Fibroblast of mammary gland (primary cell): Measurements from ENCODE around the gene CTDNEP1.

Experiments used
- DNase-seq: peaks from one replicate; pipeline ENCODE4 v3.0.0-alpha.2; 2010; ENCODE audit warnings: low read depth
- H3K4me3 ChIP-seq: 2 replicates; pipeline ENCODE4 v1.5.1; 2011; ENCODE audit warnings: low read depth, mild to moderate bottlenecking, low read length, moderate library complexity; ENCODE audit not compliant: control insufficient read depth
- CTCF ChIP-seq: conservative IDR thresholded peaks from 2 replicates; pipeline ENCODE4 v1.5.1; 2011; ENCODE audit warnings: low read depth, low read length, inconsistent platforms; ENCODE audit not compliant: control insufficient read depth, insufficient read depth

The CTDNEP1 gene

GRCh38 chr17:7292729-7293128 is 41.2 kb upstream of the CTDNEP1 start:
- TF ChIP-seq CTCF: no peak
- H3K4me3 ChIP-seq: no peak overlapping the region
- DNase-seq: no peak

- no peak for DNase-seq
- TF ChIP-seq CTCF: no peak
- no peak overlapping the region for H3K4me3 ChIP-seq
These were observed 40.7 kb upstream of the CTDNEP1 start for GRCh38 chr17:7292194-7292593.

GRCh38 chr17:7290685-7291084 is 39.2 kb upstream of the CTDNEP1 start:
- H3K4me3 ChIP-seq: no peak overlapping the region
- TF ChIP-seq CTCF: no peak

GRCh38 chr17:7290166-7290565 is 38.6 kb upstream of the CTDNEP1 start:
- TF ChIP-seq CTCF: no peak
- no peak overlapping the region for H3K4me3 ChIP-seq
- no peak for DNase-seq

More at GRCh38 chr17:7290685-7291084, 39.2 kb upstream of the CTDNEP1 start:
- no peak for DNase-seq

GRCh38 chr17:7289256-7290032 is 37.9 kb upstream of the CTDNEP1 start:
- TF ChIP-seq CTCF: no peak
- no peak overlapping the region for H3K4me3 ChIP-seq
- no peak for DNase-seq

GRCh38 chr17:7285679-7286078 is 34.1 kb upstream of the CTDNEP1 start:
- no peak overlapping the region for H3K4me3 ChIP-seq
- DNase-seq: no peak
- no peak for TF ChIP-seq CTCF
